Epithelial cell of esophagus (primary cell): Measurements from ENCODE around the gene OVCA2.

Source experiments
- DNase-seq: peaks from one replicate; pipeline ENCODE4 v3.0.0; 2010; ENCODE audit warnings: low read depth
- H3K4me3 ChIP-seq: 2 replicates; pipeline ENCODE4 v1.5.1; 2011; ENCODE audit warnings: mild to moderate bottlenecking, low read length, control low read depth
- TF ChIP-seq, protein P1 (sequence below): IDR thresholded peaks from 2 replicates; pipeline ENCODE4 v1.5.1; 2011; ENCODE audit warnings: low read depth, mild to moderate bottlenecking, low read length, control low read depth, inconsistent platforms; ENCODE audit not compliant: insufficient read depth; ENCODE audit errors: missing control alignments

OVCA2 gene

DNA sequence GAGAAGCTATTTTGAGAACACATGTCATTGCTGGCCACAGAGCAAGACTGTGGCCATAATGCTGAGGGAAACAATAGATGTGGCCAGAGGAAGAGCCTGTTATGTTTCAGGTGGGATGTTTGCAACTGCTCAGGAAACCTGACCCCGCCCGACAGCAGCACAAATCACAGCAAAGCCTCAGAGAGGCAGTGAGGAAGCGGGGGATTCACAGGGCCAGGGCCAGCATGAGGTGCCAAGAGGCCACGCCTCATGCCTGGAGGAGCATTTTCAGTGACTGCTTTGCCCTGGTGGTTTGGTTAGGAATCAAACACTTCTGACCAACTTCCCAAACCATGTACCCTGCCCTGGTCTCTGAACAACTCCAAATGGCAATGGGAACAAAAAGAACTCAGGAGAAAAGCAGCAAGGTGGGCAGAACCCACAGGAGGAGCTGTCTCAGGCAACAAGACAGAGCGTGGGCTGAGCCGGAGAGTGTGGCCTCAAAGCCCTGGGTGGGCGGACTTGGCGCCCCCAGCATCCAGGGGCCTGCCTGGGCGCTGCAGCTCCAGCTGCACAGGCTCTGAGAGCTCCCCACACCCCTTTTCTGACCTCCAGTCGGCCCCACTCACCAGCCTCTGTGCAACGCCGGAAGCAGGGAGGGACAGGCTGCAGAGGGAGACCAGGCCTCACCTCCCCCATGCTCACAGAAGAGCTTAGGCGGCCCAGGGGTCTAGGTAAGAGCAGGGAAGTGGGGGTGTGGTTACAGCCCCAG lies 33.7 kb downstream of the OVCA2 start:
- TF ChIP-seq, protein P1, sequence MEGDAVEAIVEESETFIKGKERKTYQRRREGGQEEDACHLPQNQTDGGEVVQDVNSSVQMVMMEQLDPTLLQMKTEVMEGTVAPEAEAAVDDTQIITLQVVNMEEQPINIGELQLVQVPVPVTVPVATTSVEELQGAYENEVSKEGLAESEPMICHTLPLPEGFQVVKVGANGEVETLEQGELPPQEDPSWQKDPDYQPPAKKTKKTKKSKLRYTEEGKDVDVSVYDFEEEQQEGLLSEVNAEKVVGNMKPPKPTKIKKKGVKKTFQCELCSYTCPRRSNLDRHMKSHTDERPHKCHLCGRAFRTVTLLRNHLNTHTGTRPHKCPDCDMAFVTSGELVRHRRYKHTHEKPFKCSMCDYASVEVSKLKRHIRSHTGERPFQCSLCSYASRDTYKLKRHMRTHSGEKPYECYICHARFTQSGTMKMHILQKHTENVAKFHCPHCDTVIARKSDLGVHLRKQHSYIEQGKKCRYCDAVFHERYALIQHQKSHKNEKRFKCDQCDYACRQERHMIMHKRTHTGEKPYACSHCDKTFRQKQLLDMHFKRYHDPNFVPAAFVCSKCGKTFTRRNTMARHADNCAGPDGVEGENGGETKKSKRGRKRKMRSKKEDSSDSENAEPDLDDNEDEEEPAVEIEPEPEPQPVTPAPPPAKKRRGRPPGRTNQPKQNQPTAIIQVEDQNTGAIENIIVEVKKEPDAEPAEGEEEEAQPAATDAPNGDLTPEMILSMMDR = no peak

DNA sequence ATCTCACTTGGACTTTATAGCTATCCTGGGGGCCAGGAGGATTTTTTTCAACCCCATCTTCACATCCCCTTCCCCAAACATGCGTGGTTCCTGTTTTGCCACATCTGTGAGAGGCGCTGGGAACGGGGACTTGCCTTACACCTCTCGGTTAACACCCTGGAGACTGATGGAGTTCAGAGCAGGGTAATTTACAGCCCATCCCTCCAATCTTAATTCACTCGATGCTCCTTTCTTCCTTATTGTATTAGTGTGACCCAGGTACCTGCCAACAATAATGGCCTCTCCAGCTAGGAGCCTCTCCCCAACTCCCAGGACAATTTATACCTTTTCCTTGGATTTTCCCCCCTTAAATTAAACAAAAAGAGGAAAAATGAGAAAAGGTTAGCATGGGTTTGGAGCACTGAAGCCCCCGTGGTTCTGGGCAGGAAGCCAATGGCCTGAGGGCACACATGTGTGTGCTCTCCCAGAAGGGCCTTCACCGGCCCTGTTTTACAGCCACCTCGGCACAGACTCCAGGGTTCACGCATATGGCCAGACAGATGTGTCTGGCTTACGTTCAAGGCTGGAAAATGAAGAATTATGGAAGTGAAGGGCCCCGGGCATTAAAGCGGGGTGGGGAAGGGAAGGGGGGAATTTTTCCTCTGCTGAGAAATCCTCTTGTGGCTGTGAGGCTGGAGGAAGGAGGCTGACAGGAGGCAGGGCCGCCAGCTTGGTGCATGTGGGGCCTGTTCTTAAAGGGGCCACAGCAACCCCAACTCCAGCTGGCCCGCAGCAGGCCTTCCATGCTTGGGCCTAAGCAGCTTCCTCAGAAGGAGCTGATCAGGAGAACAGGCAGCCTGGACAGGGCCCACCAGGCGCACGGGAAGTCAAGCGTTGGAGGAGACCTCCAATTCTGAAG lies 34.5 kb downstream of the OVCA2 start:
- no peak overlapping the region for H3K4me3 ChIP-seq
- TF ChIP-seq, protein P1 = no peak
- DNase-seq = no peak

More for the DNA sequence above, 33.7 kb downstream of the OVCA2 start:
- H3K4me3 ChIP-seq = no peak overlapping the region
- DNase-seq = no peak

GRCh38 chr17:2077040-2077439 lies 35.2 kb downstream of the OVCA2 start:
- TF ChIP-seq, protein P1 = no peak
- no peak for DNase-seq
- H3K4me3 ChIP-seq = no peak overlapping the region

- no peak overlapping the region for H3K4me3 ChIP-seq
- TF ChIP-seq, protein P1 = no peak
- peak; percentile 83 for DNase-seq
Measured at GRCh38 chr17:2081564-2081963, 39.7 kb downstream of the OVCA2 start.

DNA sequence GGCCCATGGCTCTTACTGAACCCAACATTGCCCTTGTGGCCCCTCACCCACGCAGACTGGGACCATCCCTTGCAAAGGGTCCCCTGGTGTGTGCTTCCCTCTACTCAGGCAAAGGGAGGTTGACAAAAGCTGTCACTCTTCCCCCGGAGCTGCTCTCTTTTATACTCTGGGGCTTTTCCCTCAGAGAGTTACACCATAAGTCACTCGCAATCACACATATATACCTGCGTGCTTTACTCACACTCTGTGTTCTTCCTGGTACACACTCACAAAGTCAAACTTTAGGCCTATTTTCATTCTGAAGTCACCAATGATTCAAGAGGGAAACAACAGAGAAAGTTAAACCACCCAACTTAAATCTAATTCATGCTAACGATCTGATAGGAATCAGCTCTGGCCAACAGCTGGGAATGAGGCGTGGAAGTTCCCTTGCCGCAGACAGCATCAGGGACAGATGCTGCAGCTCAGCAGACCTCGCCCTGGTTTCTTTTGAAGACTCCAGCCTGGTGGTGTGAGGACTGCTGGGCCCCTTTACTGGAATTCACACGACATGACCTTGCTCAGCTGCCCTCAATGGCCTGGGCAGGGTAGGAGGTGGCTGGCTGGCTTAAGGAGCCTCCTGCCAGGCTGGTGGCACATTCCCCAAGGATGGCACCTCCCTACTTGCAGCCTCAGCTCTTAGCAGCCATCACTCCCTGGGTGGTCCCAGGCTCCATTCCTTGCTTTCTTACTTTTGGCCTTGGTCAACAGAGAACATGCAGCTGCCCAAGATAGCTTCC lies 40.4 kb downstream of the OVCA2 start:
- DNase-seq = peak; percentile 36
- H3K4me3 ChIP-seq = no peak overlapping the region
- TF ChIP-seq, protein P1 = no peak

- no peak for DNase-seq
- H3K4me3 ChIP-seq = no peak overlapping the region
- TF ChIP-seq, protein P1 = no peak
Measured at GRCh38 chr17:2083613-2084035, 41.8 kb downstream of the OVCA2 start.
